ENCODE data around the gene SLC12A9.
A peak's percentile ranks its signal among the peaks of the same experiment; 100 is the strongest.
"Not testable (repeated sequence)": the region's sequence is repeated elsewhere in the genome, so short reads cannot be mapped to it uniquely, and the experiment has no call there.

Gene SLC12A9

DNA sequence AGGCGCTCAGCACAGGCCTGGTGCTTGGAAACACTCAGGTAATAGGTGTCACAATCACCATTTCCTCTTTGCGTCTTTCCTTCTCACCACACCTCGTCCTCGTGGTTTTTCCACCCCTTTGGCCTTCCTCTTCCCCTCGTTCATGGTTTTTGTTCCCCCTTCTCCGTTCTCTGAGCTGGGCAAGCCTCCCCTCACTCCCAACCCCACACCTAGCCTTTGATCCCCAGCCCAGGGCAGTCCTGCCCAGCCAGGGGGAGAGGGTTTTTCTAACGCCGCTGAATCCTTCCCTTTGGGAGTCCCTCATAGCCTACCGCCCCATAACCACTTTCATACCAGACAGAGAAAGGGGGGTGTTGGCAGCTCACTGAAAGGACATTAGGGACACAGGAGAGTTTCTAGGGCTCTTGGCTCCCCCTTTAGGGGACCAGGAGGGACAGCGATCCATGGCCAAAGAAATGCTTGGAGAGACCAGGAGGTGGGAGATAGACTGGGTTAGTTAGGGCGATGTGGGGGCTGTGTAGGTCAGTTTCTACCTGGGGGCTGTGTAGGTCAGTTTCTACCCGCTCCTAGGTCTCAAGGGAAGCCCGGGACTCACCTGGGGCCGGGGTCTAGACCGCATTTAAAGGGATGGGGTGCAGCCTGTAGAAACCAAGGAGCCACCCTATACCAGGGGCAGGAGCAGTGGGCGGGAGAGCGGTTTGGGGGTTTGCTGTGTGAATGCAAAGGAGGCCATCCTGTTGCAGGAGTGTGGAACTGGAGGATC lies 26.6 kb upstream of the SLC12A9 start:
- no peak for DNase-seq (ENCODE audit: extremely low read depth in 1 of 2, low read depth in 1 of 2)

DNA sequence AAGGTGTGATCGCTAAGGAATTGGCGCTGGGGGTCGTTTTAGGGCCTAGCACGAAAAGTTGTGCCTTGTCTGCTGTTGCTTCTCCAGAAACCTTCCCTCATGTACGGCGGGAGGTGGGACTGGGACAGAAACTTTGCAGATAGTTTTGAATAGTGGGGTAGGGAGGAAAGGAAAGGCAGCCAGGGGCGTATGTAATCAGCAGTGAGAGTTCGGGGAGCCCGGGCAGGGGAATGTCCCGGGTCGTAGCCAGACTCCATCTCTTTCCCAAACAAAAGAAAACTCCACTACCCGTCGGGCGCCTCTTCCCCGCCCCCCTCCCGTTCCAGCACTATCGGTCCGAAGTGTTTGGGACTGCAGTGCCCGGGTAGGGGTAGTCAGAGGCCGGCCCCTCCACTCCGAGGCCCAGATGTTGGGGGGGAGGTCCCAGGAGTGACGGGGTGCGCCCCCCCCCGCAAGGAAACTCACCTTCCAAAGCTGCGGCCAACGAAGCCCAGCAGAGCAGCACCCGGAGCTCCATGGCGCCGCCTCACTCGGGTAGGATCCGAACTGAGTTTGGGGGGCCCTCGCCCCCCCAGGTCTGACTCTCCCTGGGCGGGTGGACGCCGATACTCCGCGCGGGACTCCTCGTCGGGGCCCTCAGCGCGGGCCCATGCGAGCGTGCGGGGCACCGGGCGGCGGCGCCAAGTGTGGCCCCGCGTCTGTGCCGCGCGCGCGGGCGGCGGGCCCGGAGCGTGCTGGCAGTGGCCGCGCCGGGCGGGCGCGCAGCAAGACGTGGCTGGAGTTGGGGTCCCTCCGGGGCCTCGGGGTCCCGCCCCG lies 25.8 kb upstream of the SLC12A9 start:
- no peak for DNase-seq (ENCODE audit: extremely low read depth in 1 of 2, low read depth in 1 of 2)

DNA sequence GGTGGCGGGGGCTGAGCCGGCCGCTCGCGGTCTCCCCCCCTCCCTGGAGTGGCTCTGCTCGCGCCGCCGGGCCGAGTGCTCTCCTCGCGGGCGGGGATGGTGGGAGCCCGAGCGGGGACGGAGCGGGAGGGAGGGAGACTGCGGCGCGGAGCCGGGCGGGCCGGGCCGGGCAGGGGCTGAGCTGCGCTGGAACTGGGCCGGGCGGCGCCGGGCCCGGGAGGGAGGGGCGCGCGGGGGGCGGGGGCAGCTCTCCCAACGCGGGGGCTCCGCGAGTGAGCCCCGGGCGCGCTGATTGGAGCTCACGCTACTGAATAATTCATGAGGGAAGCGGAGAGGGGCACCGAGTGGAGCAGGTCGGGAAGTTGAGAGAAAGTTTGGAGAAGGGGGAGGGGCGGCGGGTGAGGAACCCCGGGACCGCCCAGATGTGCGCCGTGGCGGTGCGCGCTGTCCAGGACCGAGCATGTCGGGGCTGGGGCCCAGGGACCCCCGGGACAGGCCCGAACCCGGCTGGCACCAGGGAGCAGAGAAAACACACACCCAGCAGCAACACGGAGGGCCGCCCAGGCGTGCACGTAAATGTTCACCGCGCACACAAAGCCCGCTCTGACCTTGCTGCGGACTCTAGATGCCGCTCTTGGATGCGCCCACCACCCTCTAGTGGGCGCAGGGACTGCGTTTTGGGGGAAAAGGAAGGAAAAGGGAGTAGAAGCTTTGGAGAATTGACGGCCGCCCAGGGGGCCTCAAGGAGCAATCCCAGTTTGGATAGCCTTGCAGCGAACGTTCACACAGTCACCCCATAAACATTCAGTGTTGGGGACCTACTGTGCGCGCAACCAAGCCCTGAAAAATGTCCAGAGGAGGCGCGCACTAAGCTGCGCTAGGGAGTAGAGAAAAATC lies 24.9 kb upstream of the SLC12A9 start, which contains the start of gene EPHB4:
EPHB4 (minus strand) TSS at position 194 of the 897 bp plus-strand sequence. CDS start 493 bp downstream, outside the sequence.
- no peak for DNase-seq (ENCODE audit: extremely low read depth in 1 of 2, low read depth in 1 of 2)

DNA sequence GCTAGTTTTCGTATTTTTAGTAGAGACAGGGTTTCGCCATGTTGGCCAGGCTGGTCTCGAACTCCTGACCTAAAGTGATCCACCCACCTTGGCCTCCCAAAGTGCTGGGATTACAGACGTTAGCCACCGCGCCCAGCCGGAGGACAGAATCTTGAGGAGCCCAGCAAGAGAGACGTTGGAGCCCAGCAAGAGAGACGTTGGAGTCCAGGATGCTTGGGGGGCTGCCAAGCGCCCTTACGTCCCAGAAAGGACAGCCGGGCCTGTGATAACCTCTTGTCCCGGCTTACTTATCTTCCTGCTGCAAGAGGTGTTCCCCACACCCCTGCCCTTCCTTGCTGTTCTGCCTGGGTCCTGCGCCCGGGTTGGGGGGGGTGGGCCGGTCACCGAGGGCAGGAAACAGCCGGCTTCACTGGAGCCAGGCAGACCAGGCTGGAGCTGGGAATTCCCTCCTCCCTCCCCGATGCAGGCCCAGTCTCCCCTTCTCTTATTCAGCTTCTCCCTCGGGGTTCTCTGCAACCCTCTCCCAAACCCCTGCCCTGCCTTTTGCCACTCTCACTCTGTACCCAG lies 23.3 kb upstream of the SLC12A9 start:
- no peak for DNase-seq (ENCODE audit: extremely low read depth in 1 of 2, low read depth in 1 of 2)

DNA sequence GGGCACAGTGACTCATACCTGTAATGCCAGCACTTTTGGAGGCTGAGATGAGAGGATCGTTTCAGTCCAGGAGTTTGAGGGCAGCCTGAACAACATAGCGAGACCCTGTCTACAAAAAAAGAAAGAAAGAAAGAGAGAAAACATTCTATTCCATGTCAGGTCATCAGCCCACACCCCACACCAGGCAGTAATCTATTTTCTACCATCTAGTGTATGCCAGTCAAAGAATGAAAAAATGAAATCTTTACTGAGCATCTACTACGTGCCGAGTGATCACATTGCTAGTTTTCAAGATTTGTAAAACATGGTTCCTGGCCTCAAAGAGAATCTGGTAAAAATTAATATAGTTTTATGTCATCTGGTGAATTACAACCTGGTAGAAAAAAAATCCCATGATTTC lies 22.1 kb upstream of the SLC12A9 start:
- no peak for DNase-seq (ENCODE audit: extremely low read depth in 1 of 2, low read depth in 1 of 2)

DNA sequence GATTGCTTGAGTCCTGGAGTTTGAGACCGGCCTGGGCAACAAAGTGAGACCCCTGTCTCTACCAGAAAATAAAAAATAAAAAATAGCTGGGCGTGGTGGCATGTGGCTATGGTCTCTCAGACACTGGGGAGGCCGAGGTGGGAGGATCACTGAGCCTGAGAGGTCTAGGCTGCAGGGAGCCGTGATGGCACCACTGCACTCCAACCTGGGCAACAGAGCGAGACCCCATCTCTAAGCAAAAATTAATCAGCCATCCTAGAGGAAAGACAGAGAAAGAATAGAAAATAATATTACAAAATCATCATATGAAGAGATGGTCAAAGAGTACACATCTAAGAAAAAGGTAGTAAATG lies 20.3 kb upstream of the SLC12A9 start:
- DNase-seq (ENCODE audit: extremely low read depth in 1 of 2, low read depth in 1 of 2): no peak

DNA sequence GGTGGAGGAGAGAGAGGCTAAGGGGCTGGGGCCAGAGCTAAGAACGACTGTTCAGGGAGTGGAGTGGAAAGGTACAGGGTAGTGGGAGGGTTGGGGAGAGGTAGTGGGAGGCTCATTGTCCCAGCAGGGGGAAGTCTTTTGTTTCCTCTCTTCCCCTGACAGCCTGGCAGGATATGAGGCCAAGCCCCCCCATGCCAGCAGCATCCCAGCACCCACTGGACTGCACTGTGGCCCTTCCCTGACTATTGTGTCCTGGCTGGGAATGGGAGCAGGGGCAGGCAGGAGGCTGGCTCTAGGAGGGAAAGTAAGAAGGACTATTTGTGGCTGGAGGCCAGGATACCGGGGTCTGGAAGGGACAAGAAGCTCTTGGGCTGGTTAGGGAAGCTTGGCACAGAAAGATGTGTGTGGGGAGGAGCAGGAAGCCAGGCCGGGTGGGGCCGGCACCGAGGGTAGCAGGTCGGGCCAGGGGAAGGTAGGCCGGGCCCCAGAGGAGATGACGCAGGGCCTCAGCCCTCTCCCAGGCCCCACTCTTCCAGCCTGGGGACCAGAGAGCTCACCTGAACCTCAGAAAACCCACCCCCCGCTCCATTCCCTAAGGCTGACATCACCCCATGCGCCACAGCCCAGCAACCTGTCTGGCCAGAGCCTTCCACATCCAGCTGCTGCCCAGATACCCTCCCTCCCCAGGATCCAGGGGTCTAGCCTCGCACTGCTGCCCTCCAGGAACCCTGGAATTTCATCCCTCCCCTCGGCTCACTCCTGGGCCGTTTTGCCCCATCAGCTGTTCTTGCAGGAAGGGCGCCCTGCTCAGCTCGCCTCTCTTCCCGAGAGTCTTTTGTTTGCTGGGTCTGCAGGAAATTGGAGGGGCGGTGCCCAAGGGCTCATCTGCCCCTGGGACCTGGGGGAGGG lies 16.4 kb upstream of the SLC12A9 start:
- no peak for DNase-seq (ENCODE audit: extremely low read depth in 1 of 2, low read depth in 1 of 2)

DNA sequence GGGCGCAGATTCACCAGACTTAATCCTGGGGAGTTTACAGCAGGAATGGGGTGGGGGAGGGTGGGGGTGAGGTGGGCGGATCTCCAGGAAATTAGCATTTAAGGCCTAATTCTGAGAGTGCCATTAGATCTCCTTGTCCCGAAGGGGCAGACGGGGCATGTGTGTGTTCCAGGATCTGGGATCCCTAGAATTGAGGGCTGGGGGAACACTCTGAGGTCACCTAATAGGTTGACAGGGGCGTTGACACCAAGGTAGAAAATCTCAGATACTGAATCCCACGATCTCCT lies 15.8 kb upstream of the SLC12A9 start:
- no peak for DNase-seq (ENCODE audit: extremely low read depth in 1 of 2, low read depth in 1 of 2)

DNA sequence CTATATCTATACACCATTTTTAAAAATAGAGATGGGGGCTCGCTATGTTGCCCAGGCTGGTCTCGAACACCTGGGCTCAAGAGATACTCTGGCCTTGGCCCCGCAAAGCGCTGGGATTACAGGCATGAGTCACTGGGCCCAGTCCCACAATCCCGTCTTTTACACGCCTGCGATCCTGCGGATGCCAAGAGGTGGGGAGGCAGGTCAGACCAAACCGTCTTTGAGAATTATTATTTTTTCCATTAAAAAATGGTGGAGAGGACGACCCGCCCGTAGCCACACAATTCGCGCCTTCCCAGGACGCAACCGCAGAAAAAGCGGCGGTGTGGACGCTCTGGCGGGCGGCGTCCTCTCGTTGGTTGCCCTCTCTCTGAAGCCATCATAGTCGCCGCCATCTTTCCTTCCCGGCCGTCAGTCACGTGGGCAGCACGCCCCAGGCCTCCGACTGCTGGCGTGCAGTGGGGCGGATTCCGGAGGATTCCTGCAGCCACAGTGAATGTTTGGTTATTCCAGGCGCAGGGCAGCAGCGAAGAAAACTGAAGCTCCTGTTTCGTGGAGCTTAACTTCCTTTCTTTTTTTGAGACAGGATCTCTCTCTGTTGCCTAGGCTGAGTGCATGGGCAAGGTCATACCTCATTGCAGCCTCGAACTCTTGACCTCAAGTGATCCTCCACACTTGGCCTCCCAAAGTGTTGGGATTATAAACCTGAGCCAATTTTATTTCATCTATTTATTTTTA lies 15.2 kb upstream of the SLC12A9 start:
- peak; percentile 57 to 76 for DNase-seq (ENCODE audit: extremely low read depth in 1 of 2, low read depth in 1 of 2)

DNA sequence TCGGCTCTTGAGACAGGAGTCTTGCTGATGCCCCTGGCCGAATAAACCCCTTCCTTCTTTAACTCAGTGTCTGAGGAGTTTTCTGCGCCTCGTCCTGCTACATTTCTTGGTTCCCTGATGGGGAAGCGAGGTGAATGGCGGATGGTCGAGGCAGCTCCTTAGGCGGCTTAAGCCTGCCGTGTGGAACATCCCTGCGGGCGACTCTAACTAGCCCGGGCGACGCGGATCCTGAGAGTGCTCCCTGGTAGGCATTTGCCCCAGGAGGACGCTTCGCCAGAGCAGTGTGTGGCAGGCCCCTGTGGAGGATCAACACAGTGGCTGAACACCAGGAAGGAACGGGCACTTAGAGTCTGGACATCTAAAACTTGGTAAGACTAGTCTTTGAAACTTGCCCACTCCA lies 13.2 kb upstream of the SLC12A9 start:
- DNase-seq (ENCODE audit: extremely low read depth in 1 of 2, low read depth in 1 of 2): no peak

DNA sequence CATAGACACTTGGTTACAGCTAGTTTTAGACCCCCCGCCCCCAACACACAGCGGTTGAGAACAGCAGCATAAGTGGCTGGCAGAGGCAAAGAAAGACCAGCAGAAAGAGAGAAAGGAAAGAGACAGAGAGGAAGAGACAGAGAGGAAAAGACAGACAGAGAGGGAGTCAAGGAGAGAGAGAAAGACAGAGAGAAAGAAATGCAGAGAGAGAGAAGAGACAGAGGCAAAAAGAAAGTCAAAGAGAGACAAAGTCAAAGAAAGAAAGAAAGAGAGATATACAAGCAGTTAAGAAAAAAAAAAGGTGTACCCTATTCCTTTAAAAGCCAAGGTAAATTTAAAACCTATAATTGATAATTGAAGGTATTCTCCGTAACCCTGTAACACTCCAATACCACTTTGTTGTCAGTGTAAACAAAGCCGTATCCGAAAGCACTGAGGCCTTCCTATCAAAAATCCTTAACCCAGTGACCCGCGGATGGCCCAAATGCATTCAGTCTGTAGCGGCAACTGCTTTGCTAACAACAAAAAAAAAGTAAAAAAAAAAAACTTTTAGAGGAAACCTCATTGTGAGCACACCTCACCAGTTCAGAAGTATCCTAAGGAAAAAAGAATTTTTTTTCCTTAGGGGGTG lies 11.9 kb upstream of the SLC12A9 start:
- DNase-seq (ENCODE audit: extremely low read depth in 1 of 2, low read depth in 1 of 2): no peak

DNA sequence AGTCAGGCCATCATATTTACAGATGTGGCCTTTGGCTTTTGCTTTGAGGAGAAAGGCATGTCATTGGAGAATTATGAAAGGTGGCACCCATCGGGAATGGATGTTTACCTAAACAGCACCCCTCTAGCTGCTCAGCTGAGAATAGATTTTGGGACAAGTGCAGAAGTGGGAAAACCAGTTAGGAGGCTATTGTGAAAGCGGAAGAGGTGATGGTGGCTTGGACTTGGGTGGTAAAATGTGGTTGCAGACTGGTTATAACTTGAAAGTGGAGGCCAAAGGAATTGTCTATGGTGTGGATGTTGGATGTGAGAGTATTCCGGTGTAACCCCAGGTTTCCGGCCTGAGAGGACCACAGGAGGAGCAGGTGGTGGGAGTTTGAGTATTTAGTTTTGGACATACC lies 5.2 kb upstream of the SLC12A9 start:
- no peak for DNase-seq (ENCODE audit: extremely low read depth in 1 of 2, low read depth in 1 of 2)

DNA sequence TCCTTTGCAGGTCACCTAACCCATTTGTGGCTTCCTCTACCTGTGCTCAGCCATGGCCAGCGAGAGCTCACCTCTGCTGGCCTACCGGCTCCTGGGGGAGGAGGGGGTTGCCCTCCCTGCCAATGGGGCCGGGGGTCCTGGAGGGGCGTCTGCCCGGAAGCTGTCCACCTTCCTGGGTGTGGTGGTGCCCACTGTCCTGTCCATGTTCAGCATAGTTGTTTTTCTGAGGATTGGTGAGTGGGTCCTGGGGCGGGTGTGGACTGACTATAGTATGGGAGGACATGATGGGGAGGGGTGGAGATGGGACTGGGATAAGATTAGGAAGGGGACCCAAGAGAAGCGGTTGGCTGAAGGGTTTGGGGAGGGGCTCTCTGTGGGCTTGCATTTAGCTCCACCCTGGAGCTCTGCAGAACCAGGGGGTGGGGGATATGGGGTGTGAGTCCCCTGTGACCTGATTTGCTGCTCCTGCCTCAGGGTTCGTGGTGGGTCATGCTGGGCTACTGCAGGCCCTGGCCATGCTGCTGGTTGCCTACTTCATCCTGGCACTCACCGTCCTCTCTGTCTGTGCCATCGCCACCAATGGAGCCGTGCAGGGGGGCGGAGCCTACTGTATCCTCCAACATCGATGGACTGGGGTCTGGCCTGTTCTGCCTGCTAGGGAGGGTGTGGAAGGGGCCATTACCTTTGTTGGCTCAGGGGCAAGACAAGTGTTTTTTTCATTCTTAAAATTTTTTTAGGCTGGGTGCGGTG lies 1.8 kb downstream of the SLC12A9 start:
- DNase-seq (ENCODE audit: extremely low read depth in 1 of 2, low read depth in 1 of 2): no peak

DNA sequence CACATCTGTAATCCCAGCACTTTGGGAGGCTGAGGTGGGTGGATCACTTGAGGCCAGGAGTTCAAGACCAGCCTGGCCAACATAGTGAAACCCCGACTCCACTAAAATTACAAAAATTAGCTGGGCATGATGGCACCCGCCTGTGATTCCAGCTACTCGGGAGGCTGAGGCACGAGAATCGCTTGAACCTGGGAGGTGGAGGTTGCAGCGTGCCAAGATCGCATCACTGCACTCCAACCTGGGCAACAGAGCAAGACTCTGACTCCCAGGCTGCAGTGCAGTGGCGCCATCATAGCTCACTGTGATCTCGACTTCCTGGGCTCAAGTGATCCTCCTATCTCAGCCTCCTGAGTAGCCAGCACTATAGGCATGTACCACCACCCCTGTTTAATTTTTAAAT lies 2.4 kb downstream of the SLC12A9 start:
- not testable (repeated sequence) for DNase-seq (ENCODE audit: extremely low read depth in 1 of 2, low read depth in 1 of 2)

DNA sequence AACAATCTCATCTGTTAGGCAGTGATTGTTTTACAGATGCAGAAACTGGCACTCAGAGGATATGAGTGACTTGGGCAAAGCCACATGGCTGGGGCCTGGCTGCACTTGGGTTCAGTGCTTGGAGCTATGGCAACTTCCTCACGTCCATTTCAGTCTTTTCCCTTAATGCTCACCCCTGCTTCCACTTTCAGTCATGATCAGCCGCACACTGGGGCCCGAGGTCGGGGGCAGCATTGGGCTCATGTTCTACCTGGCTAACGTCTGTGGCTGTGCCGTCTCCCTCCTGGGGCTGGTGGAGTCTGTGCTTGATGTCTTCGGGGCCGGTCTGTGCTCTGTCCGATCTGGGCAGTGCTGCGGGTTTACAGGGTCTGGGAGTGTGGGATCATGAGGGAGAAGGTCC lies 3.0 kb downstream of the SLC12A9 start:
- no peak for DNase-seq (ENCODE audit: extremely low read depth in 1 of 2, low read depth in 1 of 2)

DNA sequence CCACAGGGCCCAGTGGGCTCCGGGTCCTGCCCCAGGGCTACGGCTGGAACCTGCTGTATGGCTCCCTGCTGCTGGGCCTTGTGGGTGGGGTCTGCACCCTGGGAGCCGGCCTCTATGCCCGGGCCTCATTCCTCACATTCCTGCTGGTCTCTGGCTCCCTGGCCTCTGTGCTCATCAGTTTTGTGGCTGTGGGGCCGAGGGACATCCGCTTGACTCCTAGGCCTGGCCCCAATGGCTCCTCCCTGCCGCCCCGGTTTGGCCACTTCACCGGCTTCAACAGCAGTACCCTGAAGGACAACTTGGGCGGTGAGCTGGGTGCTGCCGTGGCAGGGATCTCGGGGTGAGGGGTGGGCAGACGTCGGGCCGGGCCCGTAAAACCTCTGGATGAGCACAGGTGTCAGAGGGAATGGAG lies 4.4 kb downstream of the SLC12A9 start:
- no peak for DNase-seq (ENCODE audit: extremely low read depth in 1 of 2, low read depth in 1 of 2)

DNA sequence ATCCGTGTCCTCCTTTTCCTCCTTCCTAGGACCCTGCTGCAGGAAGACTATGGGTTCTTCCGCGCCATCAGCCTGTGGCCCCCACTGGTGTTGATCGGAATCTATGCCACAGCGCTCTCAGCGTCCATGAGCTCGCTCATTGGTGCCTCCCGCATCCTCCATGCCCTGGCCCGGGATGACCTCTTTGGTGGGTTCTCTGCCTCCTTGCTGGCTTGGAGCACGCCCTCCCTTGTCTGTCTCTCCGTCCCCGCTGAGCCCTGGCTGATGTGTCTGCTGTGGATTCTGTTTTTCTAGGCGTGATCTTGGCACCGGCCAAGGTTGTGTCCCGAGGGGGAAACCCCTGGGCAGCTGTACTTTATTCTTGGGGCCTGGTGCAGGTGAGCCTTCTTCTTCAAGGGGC lies 7.3 kb downstream of the SLC12A9 start:
- DNase-seq (ENCODE audit: extremely low read depth in 1 of 2, low read depth in 1 of 2): no peak
